ENCODE measurements around the gene CFAP46. TPM values are rescaled to one million over a fixed set of nuclear protein-coding genes. Genes with fewer than 3 reads are reported as not detected.

The CFAP46 gene
- total RNA-seq, 2 experiments from 2014 or later, result not detected

DNA sequence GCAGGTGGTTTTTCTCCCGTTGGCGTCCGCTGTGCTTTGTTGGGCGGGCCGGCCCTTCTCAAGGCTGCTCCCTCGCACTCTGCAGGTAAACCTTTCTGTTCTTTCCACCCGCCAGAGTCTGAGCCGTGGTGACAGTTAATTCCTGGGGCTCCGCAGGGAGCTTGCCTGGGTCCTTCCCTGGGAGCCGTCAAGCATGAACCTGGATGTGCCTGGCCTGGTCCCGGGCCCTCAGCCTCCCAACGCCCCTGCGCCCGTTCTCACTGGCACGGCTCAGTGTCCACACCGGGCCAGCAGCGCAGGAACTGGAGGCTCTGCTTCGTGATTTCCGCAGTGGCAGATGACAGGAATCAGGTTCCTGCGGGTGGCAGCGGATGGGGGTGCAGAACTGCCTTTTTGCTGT, 145.5 kb downstream of the CFAP46 start:
- Histone ChIP-seq H2AFZ (ENCODE audit: low read length) (no peak overlapping the region), H4K20me1 (ENCODE audit: insufficient read depth, low read length) (no peaks in the 10 kb centered on the region), H3K4me2 (ENCODE audit: low read length) (no peak overlapping the region), H3K27ac (ENCODE audit: low read depth, low read length, poor library complexity, severe bottlenecking) (no peak overlapping the region), H3K79me2 (ENCODE audit: insufficient read depth, low read depth, low read length) (no peaks in the 10 kb centered on the region), H3K4me1 (ENCODE audit: insufficient read depth, low read length, poor library complexity, severe bottlenecking) (no peaks in the 10 kb centered on the region), H3K4me3 (ENCODE audit: low read depth, low read length, poor library complexity, severe bottlenecking) (no peak overlapping the region), H3K9me2 (ENCODE audit: insufficient read depth, low read length) (no peaks in the 10 kb centered on the region), H3K36me3 (ENCODE audit: insufficient read depth, low read length) (no peaks in the 10 kb centered on the region), H3K9me3 (ENCODE audit: low read length) (no peaks in the 10 kb centered on the region)
- intact Hi-C loops (cut with micrococcal nuclease; ENCODE audit: unreplicated experiment), result no loop called here
- no TSS peak for BruUV-seq (replicated peaks)
- DNase-seq (ENCODE audit: low spot score), result no peak
- POLR2A ChIA-PET, result no interaction called here
- TF ChIP-seq, protein P1, sequence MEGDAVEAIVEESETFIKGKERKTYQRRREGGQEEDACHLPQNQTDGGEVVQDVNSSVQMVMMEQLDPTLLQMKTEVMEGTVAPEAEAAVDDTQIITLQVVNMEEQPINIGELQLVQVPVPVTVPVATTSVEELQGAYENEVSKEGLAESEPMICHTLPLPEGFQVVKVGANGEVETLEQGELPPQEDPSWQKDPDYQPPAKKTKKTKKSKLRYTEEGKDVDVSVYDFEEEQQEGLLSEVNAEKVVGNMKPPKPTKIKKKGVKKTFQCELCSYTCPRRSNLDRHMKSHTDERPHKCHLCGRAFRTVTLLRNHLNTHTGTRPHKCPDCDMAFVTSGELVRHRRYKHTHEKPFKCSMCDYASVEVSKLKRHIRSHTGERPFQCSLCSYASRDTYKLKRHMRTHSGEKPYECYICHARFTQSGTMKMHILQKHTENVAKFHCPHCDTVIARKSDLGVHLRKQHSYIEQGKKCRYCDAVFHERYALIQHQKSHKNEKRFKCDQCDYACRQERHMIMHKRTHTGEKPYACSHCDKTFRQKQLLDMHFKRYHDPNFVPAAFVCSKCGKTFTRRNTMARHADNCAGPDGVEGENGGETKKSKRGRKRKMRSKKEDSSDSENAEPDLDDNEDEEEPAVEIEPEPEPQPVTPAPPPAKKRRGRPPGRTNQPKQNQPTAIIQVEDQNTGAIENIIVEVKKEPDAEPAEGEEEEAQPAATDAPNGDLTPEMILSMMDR (conservative IDR thresholded peaks at IDR 0.05; ENCODE audit: low read length), result no peak
- no peak for TF ChIP-seq EZH2phosphoT487 (IDR thresholded peaks at IDR 0.05; ENCODE audit: borderline replicate concordance, low read depth, low read length)
- CTCF ChIA-PET (ENCODE audit: unreplicated experiment), result no interaction called here

DNA sequence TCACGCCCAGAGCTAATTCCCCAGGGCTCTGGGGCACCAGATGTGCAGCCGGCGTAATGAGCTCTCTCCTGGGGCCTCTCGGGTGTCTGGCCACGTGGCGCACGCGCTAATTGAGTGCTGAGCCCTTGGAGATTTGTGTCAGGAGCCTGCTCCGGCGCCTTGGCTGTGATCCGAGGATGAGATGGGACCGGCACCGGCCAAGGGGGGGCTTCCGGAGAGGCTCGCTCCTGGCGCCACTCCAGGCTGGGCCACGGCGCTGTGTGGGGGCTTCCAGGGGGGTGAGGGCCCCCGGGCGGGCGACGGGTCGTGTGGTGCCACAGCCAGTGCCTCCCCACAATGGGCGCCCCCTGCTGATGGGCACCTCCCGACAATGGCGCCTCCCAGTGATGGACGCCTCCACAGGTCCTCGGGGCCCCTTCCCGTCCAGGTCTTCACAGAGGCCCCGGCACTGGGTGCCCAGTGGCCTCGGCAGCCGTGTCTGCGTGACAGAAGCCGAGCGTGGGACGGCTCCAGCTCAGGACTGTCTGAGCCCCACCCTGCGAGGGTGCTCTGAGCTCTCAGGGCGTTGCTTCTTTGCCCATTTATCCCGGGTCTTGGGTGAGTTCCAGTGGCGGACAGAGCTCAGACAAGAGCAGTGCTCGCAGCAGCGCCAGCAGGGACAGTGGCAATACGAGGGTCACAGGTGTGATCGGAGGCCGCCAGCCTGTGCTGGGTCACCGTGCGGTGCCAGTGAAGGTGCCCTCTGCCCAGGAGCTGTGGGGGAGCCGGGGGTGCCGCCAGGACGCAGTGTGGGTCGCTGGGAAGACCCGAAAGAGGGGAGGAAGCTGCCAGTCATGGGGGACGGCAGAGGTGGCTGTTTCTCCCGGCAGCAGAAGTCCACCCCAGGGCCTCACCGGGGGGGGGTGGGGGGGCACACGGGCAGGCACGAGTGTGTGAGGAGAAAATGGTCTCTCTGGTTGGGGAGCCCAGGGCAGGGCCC, 148.2 kb downstream of the CFAP46 start:
- POLR2A ChIA-PET, result no interaction called here
- Histone ChIP-seq H2AFZ (ENCODE audit: low read length) (no peak overlapping the region), H3K4me2 (ENCODE audit: low read length) (no peak overlapping the region), H3K79me2 (ENCODE audit: insufficient read depth, low read depth, low read length) (no peaks in the 10 kb centered on the region), H3K9me3 (ENCODE audit: low read length) (no peaks in the 10 kb centered on the region), H3K4me1 (ENCODE audit: insufficient read depth, low read length, poor library complexity, severe bottlenecking) (no peaks in the 10 kb centered on the region), H3K4me3 (ENCODE audit: low read depth, low read length, poor library complexity, severe bottlenecking) (no peak overlapping the region), H3K9me2 (ENCODE audit: insufficient read depth, low read length) (no peaks in the 10 kb centered on the region), H3K36me3 (ENCODE audit: insufficient read depth, low read length) (no peaks in the 10 kb centered on the region), H4K20me1 (ENCODE audit: insufficient read depth, low read length) (no peaks in the 10 kb centered on the region), H3K27ac (ENCODE audit: low read depth, low read length, poor library complexity, severe bottlenecking) (no peak overlapping the region)
- BruUV-seq (replicated peaks), result no TSS peak
- no peak for DNase-seq (ENCODE audit: low spot score)
- CTCF ChIA-PET (ENCODE audit: unreplicated experiment), result no interaction called here
- intact Hi-C loops (cut with micrococcal nuclease; ENCODE audit: unreplicated experiment), result no loop called here
- no peak for TF ChIP-seq EZH2phosphoT487 (IDR thresholded peaks at IDR 0.05; ENCODE audit: borderline replicate concordance, low read depth, low read length)
- TF ChIP-seq, protein P1 (conservative IDR thresholded peaks at IDR 0.05; ENCODE audit: low read length), result peak; percentile 21; the same call in 1 of the 2 replicates

GRCh38 chr10:132793213-132793612, 149.2 kb downstream of the CFAP46 start:
- Histone ChIP-seq H3K9me3 (ENCODE audit: low read length) (no peaks in the 10 kb centered on the region), H4K20me1 (ENCODE audit: insufficient read depth, low read length) (no peaks in the 10 kb centered on the region), H3K4me1 (ENCODE audit: insufficient read depth, low read length, poor library complexity, severe bottlenecking) (no peaks in the 10 kb centered on the region), H2AFZ (ENCODE audit: low read length) (no peak overlapping the region), H3K27ac (ENCODE audit: low read depth, low read length, poor library complexity, severe bottlenecking) (no peak overlapping the region), H3K36me3 (ENCODE audit: insufficient read depth, low read length) (no peaks in the 10 kb centered on the region), H3K79me2 (ENCODE audit: insufficient read depth, low read depth, low read length) (no peaks in the 10 kb centered on the region), H3K4me3 (ENCODE audit: low read depth, low read length, poor library complexity, severe bottlenecking) (no peak overlapping the region), H3K9me2 (ENCODE audit: insufficient read depth, low read length) (no peaks in the 10 kb centered on the region), H3K4me2 (ENCODE audit: low read length) (no peak overlapping the region)
- no TSS peak for BruUV-seq (replicated peaks)
- ChIA-PET CTCF (ENCODE audit: unreplicated experiment) (no interaction called here), POLR2A (no interaction called here)
- intact Hi-C loops (cut with micrococcal nuclease; ENCODE audit: unreplicated experiment), result no loop called here
- DNase-seq (ENCODE audit: low spot score), result no peak
- TF ChIP-seq, protein P1 (conservative IDR thresholded peaks at IDR 0.05; ENCODE audit: low read length), result no peak
- no peak for TF ChIP-seq EZH2phosphoT487 (IDR thresholded peaks at IDR 0.05; ENCODE audit: borderline replicate concordance, low read depth, low read length)
